Measurements from ENCODE around the gene DYNLT2.
A peak's percentile ranks its signal among the peaks of the same experiment; 100 is the strongest.

DYNLT2 gene

GRCh38 chr6:169789146-169789943 is 38.0 kb upstream of the DYNLT2 start:
- H3K4me1 ChIP-seq (ENCODE audit: low read length): peaks cover 4% of the 10 kb centered on the region; the same call in 1 of the 2 replicates
- no peaks in the 10 kb centered on the region for H3K27me3 ChIP-seq (ENCODE audit: low read depth, low read length)
- peak overlapping the region; percentile 82 for H3K4me3 ChIP-seq (ENCODE audit: low read length)
- TF ChIP-seq CTCF (IDR thresholded peaks at IDR 0.05; ENCODE audit: low read depth, low read length) (no peak), EZH2phosphoT487 (IDR thresholded peaks at IDR 0.05; ENCODE audit: low read depth) (no peak)
- no peaks in the 10 kb centered on the region for H3K9me3 ChIP-seq (ENCODE audit: insufficient read depth, low read length)
- peak overlapping the region; percentile 46; the same call in 1 of the 2 replicates for H3K9ac ChIP-seq (ENCODE audit: low read length)
- no peak overlapping the region for H3K27ac ChIP-seq (ENCODE audit: low read length)
- H3K79me2 ChIP-seq (ENCODE audit: low read length): no peaks in the 10 kb centered on the region
- H3K36me3 ChIP-seq (replicated peaks; ENCODE audit: low read depth, low read length): no peaks in the 10 kb centered on the region
- H4K20me1 ChIP-seq (ENCODE audit: insufficient read depth, low read length): no peaks in the 10 kb centered on the region
- peak overlapping the region; percentile 78; the same call in 1 of the 2 replicates for H2AFZ ChIP-seq (ENCODE audit: low read depth, low read length)
- peak overlapping the region; percentile 96 for H3K4me2 ChIP-seq (ENCODE audit: low read length)

GRCh38 chr6:169788809-169789145 is 37.4 kb upstream of the DYNLT2 start:
- no peaks in the 10 kb centered on the region for H3K36me3 ChIP-seq (replicated peaks; ENCODE audit: low read depth, low read length)
- H3K4me3 ChIP-seq (ENCODE audit: low read length): no peak overlapping the region
- no peak for TF ChIP-seq EZH2phosphoT487 (IDR thresholded peaks at IDR 0.05; ENCODE audit: low read depth)
- TF ChIP-seq CTCF (IDR thresholded peaks at IDR 0.05; ENCODE audit: low read depth, low read length): no peak

GRCh38 chr6:169787797-169788196 is 36.4 kb upstream of the DYNLT2 start:
- no peak overlapping the region for H3K4me2 ChIP-seq (ENCODE audit: low read length)
- TF ChIP-seq EZH2phosphoT487 (IDR thresholded peaks at IDR 0.05; ENCODE audit: low read depth): no peak
- H3K36me3 ChIP-seq (replicated peaks; ENCODE audit: low read depth, low read length): no peaks in the 10 kb centered on the region
- no peaks in the 10 kb centered on the region for H4K20me1 ChIP-seq (ENCODE audit: insufficient read depth, low read length)
- H3K9me3 ChIP-seq (ENCODE audit: insufficient read depth, low read length): no peaks in the 10 kb centered on the region
- H3K4me3 ChIP-seq (ENCODE audit: low read length): no peak overlapping the region
- no peak overlapping the region for H3K9ac ChIP-seq (ENCODE audit: low read length)
- no peak overlapping the region for H2AFZ ChIP-seq (ENCODE audit: low read depth, low read length)
- H3K27ac ChIP-seq (ENCODE audit: low read length): no peak overlapping the region
- no peaks in the 10 kb centered on the region for H3K79me2 ChIP-seq (ENCODE audit: low read length)
- H3K4me1 ChIP-seq (ENCODE audit: low read length): peaks cover 4% of the 10 kb centered on the region; the same call in 1 of the 2 replicates
- H3K27me3 ChIP-seq (ENCODE audit: low read depth, low read length): no peaks in the 10 kb centered on the region

More at GRCh38 chr6:169788809-169789145, 37.4 kb upstream of the DYNLT2 start:
- Histone ChIP-seq H3K27ac (ENCODE audit: low read length) (no peak overlapping the region), H3K4me2 (ENCODE audit: low read length) (no peak overlapping the region), H3K27me3 (ENCODE audit: low read depth, low read length) (no peaks in the 10 kb centered on the region), H3K4me1 (ENCODE audit: low read length) (peaks cover 4% of the 10 kb centered on the region; the same call in 1 of the 2 replicates), H2AFZ (ENCODE audit: low read depth, low read length) (no peak overlapping the region), H3K9ac (ENCODE audit: low read length) (no peak overlapping the region), H3K79me2 (ENCODE audit: low read length) (no peaks in the 10 kb centered on the region), H4K20me1 (ENCODE audit: insufficient read depth, low read length) (no peaks in the 10 kb centered on the region), H3K9me3 (ENCODE audit: insufficient read depth, low read length) (no peaks in the 10 kb centered on the region)

GRCh38 chr6:169786349-169786748 is 35.0 kb upstream of the DYNLT2 start:
- no peaks in the 10 kb centered on the region for H3K9me3 ChIP-seq (ENCODE audit: insufficient read depth, low read length)
- no peaks in the 10 kb centered on the region for H3K27me3 ChIP-seq (ENCODE audit: low read depth, low read length)
- H3K4me1 ChIP-seq (ENCODE audit: low read length): peaks cover 4% of the 10 kb centered on the region; the same call in 1 of the 2 replicates
- no peak overlapping the region for H2AFZ ChIP-seq (ENCODE audit: low read depth, low read length)
- H3K36me3 ChIP-seq (replicated peaks; ENCODE audit: low read depth, low read length): no peaks in the 10 kb centered on the region
- TF ChIP-seq EZH2phosphoT487 (IDR thresholded peaks at IDR 0.05; ENCODE audit: low read depth): no peak
- TF ChIP-seq CTCF (IDR thresholded peaks at IDR 0.05; ENCODE audit: low read depth, low read length): no peak
- no peak overlapping the region for H3K4me2 ChIP-seq (ENCODE audit: low read length)
- no peaks in the 10 kb centered on the region for H3K79me2 ChIP-seq (ENCODE audit: low read length)
- no peak overlapping the region for H3K9ac ChIP-seq (ENCODE audit: low read length)
- H3K4me3 ChIP-seq (ENCODE audit: low read length): no peak overlapping the region
- no peak overlapping the region for H3K27ac ChIP-seq (ENCODE audit: low read length)
- no peaks in the 10 kb centered on the region for H4K20me1 ChIP-seq (ENCODE audit: insufficient read depth, low read length)

Data from OCI-LY3 (cell line).